ENCODE data around the gene PALM2AKAP2.

GRCh38 chr9:109826559-109826958 lies 46.6 kb downstream of the PALM2AKAP2 start:
- TF ChIP-seq CTCF (conservative IDR thresholded peaks at IDR 0.05; ENCODE audit: low read length) (no peak), EZH2phosphoT487 (IDR thresholded peaks at IDR 0.05; ENCODE audit: borderline replicate concordance, low read depth, low read length) (no peak)

Measured in OCI-LY7 (cell line).